ENCODE data around the gene ME1.

- TF ChIP-seq CTCF (IDR thresholded peaks at IDR 0.05) (no peak), POLR2A (IDR thresholded peaks at IDR 0.05) (no peak)
These were observed 43.5 kb upstream of the ME1 start for GRCh38 chr6:83474309-83474708.

Measured in breast epithelium (tissue), 3 donors.